Activated naive CD8-positive, alpha-beta T cell treated with anti-CD3 and anti-CD28 coated beads, Interleukin-2, amount 50 U/mL, for 16 hours (primary cell): ENCODE results near the gene NPLOC4.

Source experiments
- DNase-seq: peaks from one replicate; pipeline ENCODE4 v3.0.0-alpha.2; 2020; ENCODE audit warnings: low read depth, low spot score

NPLOC4 gene

GRCh38 chr17:81662002-81662401 lies 25.1 kb upstream of the NPLOC4 start:
- no peak for DNase-seq

GRCh38 chr17:81660441-81660840 lies 23.5 kb upstream of the NPLOC4 start:
- DNase-seq, result no peak

GRCh38 chr17:81659038-81659437 lies 22.1 kb upstream of the NPLOC4 start:
- DNase-seq, result no peak

GRCh38 chr17:81656835-81657234 lies 19.9 kb upstream of the NPLOC4 start:
- DNase-seq, result no peak

GRCh38 chr17:81656118-81656743 lies 19.3 kb upstream of the NPLOC4 start, which contains the start of gene PDE6G:
Gene PDE6G (minus strand): TSS chr17:81656542. CDS start chr17:81653305, 3,237 bp downstream.
- no peak for DNase-seq

DNA sequence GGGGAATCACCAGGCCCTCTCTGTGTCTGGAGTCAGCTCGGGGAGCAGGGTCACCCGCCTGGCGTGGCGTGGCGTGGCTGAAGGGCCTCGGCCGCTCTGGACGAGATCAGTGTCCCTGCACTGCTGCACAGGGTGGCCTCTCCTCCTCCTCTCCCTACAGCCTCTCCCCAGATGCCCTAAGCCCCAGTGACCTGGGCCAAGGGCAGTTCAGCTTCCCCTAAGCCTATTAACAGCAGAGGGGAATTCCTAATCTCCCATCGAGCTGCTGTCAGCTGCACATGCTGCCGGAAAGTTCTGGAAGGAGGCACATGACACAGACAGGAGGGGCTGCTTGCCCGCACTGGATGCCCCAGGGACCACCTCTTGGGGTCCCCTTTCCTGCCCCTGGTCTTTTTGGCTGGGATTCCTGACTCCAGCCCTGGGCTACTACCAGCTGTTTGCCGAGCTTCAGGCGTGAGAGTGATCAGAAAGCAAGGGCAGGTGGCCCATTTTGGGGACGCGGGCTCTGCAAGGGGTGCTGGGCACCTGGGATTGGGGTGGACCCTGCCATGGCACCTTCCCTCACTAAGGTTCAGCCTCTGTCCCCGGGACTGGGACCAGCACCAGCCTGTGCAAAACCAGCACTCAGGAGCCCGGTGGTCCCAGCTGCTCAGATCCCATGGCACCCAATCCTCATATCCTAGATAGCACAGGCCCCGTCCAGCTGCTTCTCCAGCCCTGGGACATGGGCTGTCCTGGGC lies 18.6 kb upstream of the NPLOC4 start:
- no peak for DNase-seq

DNA sequence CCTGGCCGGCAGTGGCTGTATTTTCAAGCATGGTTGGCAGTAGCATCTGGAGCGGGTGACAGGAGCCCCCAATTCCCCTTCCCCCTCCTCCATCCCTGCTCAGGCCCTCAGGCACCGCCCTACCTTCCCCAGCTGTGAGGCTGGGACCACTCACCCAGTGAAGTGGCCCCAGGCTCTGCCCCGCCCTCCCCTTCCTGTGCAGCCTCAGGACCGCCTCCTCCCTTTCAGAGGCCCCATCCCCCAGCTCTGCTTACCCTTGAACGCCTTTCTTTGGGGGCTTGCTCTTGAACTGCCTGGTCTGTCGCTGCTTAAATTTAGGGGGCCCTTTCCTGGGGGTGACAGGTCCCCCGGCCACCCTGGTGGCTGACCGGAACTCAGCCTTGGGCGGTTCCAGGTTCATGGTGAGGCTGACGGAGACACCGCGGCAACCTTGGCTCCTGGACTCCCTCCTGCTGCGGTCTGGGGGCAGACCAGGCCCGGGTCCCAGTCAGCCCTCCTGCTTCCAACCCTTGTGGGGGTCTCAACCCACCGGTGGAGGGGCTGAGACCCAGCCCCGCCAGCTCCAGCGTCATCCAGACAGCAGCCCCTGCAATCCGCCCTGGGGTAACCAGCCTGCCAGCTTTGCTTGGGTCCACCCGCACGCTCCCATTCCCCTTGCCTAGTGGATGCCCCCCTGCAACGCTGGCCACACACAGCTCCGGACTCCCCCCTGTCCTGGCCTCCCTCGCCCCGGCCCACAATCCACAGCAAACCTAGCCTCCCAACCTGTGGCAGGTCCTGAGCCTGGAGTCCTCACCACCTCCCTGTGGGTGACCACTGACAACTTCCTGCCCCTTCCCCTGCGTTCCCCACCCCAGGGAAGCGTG lies 16.2 kb upstream of the NPLOC4 start:
- DNase-seq, result no peak

GRCh38 chr17:81651692-81652091 lies 14.8 kb upstream of the NPLOC4 start:
- DNase-seq, result no peak

- no peak for DNase-seq
These were observed 14.0 kb upstream of the NPLOC4 start for GRCh38 chr17:81650951-81651350.

DNA sequence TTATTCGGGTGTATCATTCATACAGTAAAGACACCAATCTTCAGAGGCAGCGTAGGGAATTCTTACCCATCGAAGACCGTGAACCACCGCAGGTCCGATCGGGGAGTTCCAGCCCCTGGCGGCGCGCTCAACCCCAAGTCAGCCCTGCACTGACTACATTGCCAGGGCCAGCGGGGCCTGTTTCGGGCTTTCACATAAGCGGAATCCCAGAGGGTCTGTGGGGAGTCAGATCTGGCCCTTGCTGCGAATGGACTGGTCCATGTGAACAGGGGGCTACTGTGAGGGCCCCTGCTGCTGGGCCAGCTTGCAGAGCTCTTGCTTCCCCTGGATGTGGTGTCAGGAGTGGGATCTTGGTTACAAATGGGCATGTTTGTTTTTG lies 11.8 kb upstream of the NPLOC4 start:
- no peak for DNase-seq

DNA sequence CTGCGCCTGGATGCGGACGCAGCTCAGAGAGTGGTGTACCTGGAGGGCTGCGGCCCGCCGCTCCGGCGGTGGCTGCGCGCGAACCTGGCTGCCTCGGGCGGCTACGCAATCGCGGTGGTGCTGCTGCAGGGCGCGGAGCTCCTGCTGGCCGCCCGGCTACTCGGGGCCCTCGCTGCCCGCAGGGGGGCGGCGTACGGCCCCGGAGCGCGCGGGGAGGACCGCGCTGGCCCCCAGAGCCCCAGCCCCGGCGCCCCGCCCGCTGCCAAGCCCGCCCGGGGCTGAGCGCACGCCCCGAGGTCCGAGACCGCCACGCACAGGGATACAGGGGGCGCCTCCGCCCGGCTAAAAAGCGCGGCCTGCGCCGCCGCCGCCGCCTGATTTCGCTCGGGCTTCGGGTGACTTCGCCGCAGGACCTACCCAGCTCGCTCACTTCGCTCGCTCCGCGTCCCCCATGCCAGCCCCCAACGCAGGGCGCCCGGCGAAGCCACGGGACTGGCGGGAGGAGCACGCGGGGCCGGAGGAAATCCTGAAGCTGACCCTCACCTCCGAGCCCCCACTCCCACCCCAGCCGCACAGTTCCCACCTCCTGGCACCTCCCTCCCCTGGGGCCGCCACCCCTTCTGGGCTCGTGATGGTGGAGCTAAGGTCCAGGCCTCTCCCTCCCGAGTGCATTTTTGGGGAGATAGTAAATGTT lies 11.2 kb upstream of the NPLOC4 start:
- DNase-seq, result no peak

DNA sequence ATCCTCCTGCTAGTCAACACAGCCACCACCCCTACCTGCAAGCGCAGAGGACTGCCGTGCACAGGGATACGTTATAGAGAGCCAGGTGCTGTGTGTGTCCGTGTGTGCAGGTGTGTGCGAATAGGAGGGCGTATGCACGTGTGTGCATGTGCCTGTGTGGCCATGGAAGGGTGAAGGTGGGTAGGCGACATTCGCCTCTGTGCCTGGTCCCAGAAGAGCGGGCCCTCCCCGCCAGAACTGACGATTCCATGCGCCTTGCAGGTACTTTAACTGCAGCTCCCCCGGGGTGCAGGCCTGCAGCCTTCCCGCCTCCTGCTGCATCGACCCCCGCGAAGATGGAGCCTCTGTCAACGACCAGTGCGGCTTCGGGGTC lies 10.7 kb upstream of the NPLOC4 start:
- no peak for DNase-seq

GRCh38 chr17:81646869-81647600 lies 10.1 kb upstream of the NPLOC4 start:
- no peak for DNase-seq

DNA sequence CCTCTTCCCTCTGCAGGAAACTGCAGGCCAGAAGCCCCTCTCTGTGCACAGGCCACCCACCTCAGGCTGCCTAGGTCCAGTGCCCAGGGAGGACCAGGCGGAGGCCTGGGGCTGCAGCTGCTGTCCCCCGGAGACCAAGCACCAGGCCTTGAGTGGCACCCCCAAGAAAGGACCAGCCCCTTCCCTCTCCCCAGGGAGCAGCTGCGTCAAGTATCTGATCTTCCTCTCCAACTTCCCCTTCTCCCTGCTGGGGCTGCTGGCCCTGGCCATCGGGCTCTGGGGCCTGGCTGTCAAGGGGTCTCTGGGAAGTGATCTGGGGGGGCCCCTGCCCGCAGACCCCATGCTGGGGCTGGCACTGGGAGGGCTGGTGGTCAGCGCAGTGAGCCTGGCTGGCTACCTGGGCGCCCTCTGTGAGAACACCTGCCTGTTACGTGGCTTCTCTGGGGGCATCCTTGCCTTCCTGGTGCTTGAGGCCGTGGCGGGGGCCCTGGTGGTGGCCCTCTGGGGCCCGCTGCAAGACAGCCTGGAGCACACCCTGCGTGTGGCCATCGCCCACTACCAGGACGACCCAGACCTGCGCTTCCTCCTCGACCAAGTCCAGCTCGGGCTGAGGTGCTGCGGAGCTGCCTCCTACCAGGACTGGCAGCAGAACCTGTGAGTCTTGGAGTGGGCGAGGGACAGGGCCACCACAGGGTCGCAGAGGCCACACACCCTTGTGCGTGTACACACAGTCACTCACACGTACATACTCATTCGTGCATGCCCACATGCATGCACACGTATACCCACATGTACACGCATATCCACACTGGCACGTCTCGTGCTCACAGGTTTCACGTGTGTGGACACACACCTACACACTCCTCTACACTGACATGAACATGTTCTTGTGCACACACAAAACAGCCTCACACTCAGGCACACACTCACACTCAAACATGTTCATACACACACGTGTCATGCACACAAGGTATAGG lies 8.4 kb upstream of the NPLOC4 start:
- DNase-seq, result no peak

- DNase-seq, result no peak
These were observed 7.6 kb upstream of the NPLOC4 start for GRCh38 chr17:81644496-81644895.

DNA sequence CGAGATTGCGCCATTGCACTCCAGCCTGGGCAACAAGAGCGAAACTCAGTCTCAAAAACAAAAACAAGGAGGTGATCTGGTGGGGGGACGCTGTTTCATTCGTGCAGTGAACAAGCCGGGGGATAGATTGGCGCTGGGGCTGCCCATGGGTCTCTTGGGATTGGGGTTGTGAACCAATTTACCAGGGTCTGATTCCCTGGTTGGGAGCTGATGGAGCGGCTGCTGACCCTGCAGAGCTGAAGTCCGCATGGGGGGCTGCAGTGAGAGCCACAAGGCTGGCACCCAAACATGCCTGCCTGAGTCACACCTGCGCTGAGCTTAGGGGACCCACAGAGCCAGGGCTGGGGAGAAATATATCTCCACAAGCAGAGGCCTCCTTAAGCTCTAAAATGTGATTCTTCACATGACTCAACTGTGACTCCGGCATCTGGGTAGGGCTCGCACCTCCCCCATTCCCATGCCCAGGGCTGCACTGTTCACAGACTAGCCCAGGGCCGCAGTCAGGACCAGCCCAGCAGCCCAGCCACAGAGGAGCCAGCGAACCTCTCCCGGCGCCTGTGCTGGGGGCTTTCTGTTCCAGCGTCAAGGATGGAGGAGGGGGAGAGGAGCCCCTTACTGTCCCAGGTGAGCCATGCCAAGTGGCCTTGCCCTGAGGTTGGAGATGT lies 5.0 kb upstream of the NPLOC4 start:
- DNase-seq, result no peak

- DNase-seq, result no peak
These were observed 3.1 kb upstream of the NPLOC4 start for GRCh38 chr17:81640011-81640410.

DNA sequence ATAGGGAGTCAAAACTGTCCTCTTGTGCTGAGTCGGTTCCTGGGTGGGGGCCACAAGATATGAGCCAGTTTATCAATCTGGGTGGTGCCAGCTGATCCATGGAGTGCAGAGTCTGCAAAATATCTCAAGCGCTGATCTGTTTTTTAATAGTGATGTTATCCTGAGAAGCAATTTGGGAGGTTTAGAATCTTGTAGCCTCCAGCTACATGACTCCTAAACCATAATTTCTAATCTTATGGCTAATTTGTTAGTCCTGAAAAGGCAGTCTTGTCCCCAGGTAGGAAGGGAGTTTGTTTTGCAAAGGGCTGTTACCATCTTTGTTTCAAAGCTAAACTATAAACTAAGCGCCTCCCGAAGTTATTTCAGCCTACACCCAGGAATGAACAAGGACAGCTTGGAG lies 1.8 kb upstream of the NPLOC4 start:
- DNase-seq, result no peak

DNA sequence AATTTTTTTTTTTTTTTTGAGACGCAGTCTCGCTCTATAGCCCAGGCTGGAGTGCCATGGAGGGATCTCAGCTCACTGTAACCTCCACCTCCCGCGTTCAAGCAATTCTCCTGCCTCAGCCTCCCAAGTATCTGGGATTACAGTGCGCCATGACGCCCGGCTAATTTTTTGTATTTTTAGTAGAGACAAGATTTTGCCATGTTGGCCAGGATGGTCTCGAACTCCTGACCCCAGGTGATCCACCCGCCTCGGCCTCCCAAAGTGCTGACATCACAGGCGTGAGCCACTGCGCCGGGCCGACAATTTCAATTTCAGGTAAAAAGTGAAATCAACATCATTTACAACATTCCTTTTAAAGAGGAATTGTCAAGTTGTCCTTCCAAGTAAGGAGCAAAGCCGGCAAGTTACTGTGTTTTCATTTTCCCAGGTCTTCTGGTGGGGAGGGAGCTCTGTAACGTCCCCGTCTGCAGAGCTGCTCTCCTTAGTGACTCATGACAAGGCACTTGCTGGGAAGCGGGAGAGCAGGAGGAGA lies 873 bp downstream of the NPLOC4 start:
- no peak for DNase-seq
